Smooth muscle cell (in vitro differentiated cells): ENCODE measurements around the gene DUS3L. TPM values are rescaled to one million over a fixed set of nuclear protein-coding genes. Genes with fewer than 3 reads are reported as not detected.
A peak's percentile ranks its signal among the peaks of the same experiment; 100 is the strongest.

Source experiments
- DNase-seq: peaks from one replicate; lab custom pipeline; 2025; ENCODE audit not compliant: unreplicated experiment; lab: John Stamatoyannopoulos, UW
- H2AFZ ChIP-seq: fragments of 200-600 bp; sonication (generic); 2 replicates; pipeline ENCODE4 v1.6.0; 2016; ENCODE audit warnings: antibody characterized with exemption, low read depth, mild to moderate bottlenecking
- H3F3A ChIP-seq: fragments of 200-600 bp; sonication (generic); 2 replicates; pipeline ENCODE4 v1.6.0; 2017; ENCODE audit warnings: antibody characterized with exemption, low read depth
- H3K27ac ChIP-seq: fragments of 200-600 bp; sonication (generic); 2 replicates; pipeline ENCODE4 v1.5.1; 2016; ENCODE audit warnings: low read depth, mild to moderate bottlenecking
- H3K27me3 ChIP-seq: fragments of 200-600 bp; sonication (generic); 2 replicates; pipeline ENCODE4 v1.6.1; 2016; ENCODE audit warnings: low read depth, mild to moderate bottlenecking
- H3K36me3 ChIP-seq: fragments of 200-600 bp; sonication (generic); 2 replicates; pipeline ENCODE4 v1.5.1; 2016; ENCODE audit warnings: low read depth
- H3K4me1 ChIP-seq: fragments of 200-600 bp; sonication (generic); 2 replicates; pipeline ENCODE4 v1.5.1; 2016; ENCODE audit warnings: low read depth
- H3K4me2 ChIP-seq: fragments of 200-600 bp; sonication (generic); 2 replicates; pipeline ENCODE4 v1.6.0; 2016; ENCODE audit warnings: mild to moderate bottlenecking
- H3K4me3 ChIP-seq: fragments of 200-600 bp; sonication (generic); 2 replicates; pipeline ENCODE4 v1.5.1; 2016; ENCODE audit warnings: mild to moderate bottlenecking
- H3K79me2 ChIP-seq: fragments of 200-600 bp; sonication (generic); 2 replicates; pipeline ENCODE4 v1.6.0; 2016; ENCODE audit warnings: low read depth, mild to moderate bottlenecking
- H3K9ac ChIP-seq: fragments of 200-600 bp; sonication (generic); 2 replicates; pipeline ENCODE4 v1.6.0; 2016; ENCODE audit warnings: low read depth
- H3K9me3 ChIP-seq: fragments of 200-600 bp; sonication (generic); replicated peaks from 2 replicates; pipeline ENCODE4 v1.5.1; 2016; ENCODE audit warnings: low read depth
- H4K20me1 ChIP-seq: fragments of 200-600 bp; sonication (generic); 2 replicates; pipeline ENCODE4 v1.6.0; 2016; ENCODE audit warnings: low read depth
- CTCF ChIP-seq: fragments of 200-600 bp; sonication (generic); IDR thresholded peaks from 2 replicates; pipeline ENCODE4 v1.5.1; 2017; ENCODE audit warnings: borderline replicate concordance, mild to moderate bottlenecking, antibody characterized with exemption; ENCODE audit not compliant: insufficient read depth, poor library complexity, severe bottlenecking
- WGBS: methylation state at CpG from one replicate; pipeline ENCODE4 v1.1.7; 2016; ENCODE audit warnings: low lambda C conversion rate; 5-methylcytosine and 5-hydroxymethylcytosine counted together
- polyA plus RNA-seq: library from polyadenylated mRNA; unstranded; fragments of >200 nt; fragmentation: Nextera tagmentation; extraction: Ambion mirVana; gene quantifications from 2 replicates; pipeline ENCODE4 v1.2.1, GENCODE V29; 2016
- total RNA-seq: library from RNA; depleted of rRNA; stranded (reverse); fragments of >200 nt; gene quantifications from 2 replicates; pipeline ENCODE4 v1.2.3, GENCODE V29; 2014

DUS3L gene
- total and polyA plus RNA-seq, 2 experiments from 2014 or later, result 18.5 to 19.7 TPM

GRCh38 chr19:5827342-5827890 lies 36.5 kb upstream of the DUS3L start:
- Histone ChIP-seq H3K9me3 (no peaks in the 10 kb centered on the region), H2AFZ (no peak overlapping the region), H3K27ac (no peak overlapping the region), H3F3A (no peaks in the 10 kb centered on the region), H3K4me3 (peak overlapping the region; percentile 53), H3K9ac (no peak overlapping the region), H3K79me2 (no peaks in the 10 kb centered on the region), H3K27me3 (no peaks in the 10 kb centered on the region), H4K20me1 (no peaks in the 10 kb centered on the region), H3K4me1 (no peaks in the 10 kb centered on the region), H3K36me3 (no peaks in the 10 kb centered on the region), H3K4me2 (peak overlapping the region; percentile 73)
- DNase-seq, result no peak
- no peak for TF ChIP-seq CTCF
- 31% methylated on average over 22 of the region's 37 CpGs for WGBS

DNA sequence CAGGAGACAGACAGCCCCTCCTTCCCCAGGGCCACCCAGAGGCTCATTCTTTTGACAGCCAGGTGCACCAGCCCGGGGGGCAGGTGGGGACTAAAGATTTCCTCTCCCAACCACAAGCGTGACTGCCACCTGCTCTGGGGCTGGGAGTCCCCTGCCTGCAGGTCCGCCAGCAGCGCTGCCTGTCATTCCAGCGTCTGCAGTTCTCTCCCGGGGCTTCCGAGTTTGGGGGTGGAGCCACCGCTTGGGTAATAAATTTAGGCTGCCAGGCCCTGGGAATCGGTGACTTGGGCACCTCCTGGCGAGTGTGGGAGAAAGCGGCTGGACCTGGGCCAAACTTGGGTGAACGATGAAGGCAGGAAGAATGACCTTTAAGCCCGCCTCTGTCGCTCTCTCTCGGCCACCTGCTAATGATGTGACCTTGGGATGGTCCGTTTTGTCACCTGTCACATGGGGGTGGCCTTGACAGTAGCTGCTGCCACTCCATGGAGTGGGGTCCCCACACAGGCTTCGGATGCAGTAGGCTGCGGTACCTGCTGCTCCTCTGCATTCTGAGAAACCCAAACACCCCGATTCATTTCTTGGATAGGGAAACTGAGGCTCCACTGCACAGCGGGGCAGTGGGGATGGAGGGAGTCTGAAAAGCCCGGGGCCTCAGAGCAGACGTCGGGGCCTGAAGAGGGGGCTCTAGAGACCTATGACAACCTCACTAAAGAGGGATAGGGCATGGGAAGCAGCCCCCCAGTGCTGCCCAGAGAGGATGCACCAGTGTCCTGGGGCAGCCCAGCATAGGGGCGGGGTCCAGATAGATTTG lies 35.8 kb upstream of the DUS3L start:
- Histone ChIP-seq H3K79me2 (no peaks in the 10 kb centered on the region), H3K4me3 (no peak overlapping the region), H3K9me3 (no peaks in the 10 kb centered on the region), H4K20me1 (no peaks in the 10 kb centered on the region), H3K9ac (no peak overlapping the region), H3K27ac (no peak overlapping the region), H3K4me2 (peak overlapping the region; percentile 73), H3K36me3 (no peaks in the 10 kb centered on the region), H3K4me1 (no peaks in the 10 kb centered on the region), H3F3A (no peaks in the 10 kb centered on the region), H2AFZ (no peak overlapping the region), H3K27me3 (no peaks in the 10 kb centered on the region)
- WGBS, result 43% methylated on average over 24 of the region's 24 CpGs
- peak; percentile 26 for DNase-seq
- TF ChIP-seq CTCF, result no peak

DNA sequence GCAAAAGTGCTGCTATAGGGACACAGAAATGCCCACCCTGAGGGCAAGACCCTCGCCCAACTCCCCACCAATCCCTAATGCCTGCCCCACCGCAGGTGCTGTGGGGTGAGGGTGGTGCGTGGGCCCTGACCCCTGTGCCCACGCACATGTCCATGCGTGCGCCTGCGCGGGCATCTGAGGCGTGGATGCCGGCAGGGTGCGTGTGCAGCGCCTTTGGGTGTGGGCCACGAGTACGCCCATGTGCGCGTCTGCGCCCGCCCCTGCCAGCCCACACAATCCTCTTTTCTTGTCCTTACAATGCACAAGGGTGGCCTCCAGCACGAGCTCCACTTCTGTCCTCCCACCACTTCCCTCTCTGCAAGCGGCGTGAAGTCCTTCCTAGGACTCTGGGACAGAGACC lies 34.2 kb upstream of the DUS3L start:
- H3K9ac ChIP-seq, result no peak overlapping the region
- no peak overlapping the region for H3K4me3 ChIP-seq
- H3K36me3 ChIP-seq, result no peaks in the 10 kb centered on the region
- no peaks in the 10 kb centered on the region for H3K4me1 ChIP-seq
- no peak overlapping the region for H3K27ac ChIP-seq
- no peak overlapping the region for H3K4me2 ChIP-seq
- no peaks in the 10 kb centered on the region for H3K79me2 ChIP-seq
- DNase-seq, result no peak
- no peak for TF ChIP-seq CTCF
- no peaks in the 10 kb centered on the region for H4K20me1 ChIP-seq
- H3K9me3 ChIP-seq, result no peaks in the 10 kb centered on the region
- H2AFZ ChIP-seq, result no peak overlapping the region
- H3F3A ChIP-seq, result no peaks in the 10 kb centered on the region
- H3K27me3 ChIP-seq, result no peaks in the 10 kb centered on the region
- whole genome bisulfite sequencing, result 94% methylated on average over 21 of the region's 21 CpGs

DNA sequence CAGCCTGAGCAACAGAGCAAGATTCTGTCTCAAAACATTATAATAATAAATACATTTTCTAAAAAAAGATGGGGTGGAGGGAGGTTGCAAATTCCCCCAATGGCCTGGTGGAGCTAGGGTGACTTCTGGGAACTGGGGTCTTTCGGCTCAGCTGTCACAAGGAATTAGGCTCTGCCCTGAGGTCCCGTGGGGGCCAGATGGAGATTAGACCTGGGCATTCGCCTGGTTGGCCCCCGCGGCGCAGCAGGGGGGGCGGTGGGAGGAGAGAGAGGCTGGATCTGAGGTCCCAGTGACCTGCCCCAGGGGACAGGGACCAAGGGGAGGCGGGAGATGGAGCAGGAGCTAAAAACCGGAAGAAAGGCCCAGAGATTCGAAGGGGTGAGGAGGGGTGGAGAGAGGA lies 33.8 kb upstream of the DUS3L start:
- Histone ChIP-seq H3K79me2 (no peaks in the 10 kb centered on the region), H3K4me2 (no peak overlapping the region), H3F3A (no peaks in the 10 kb centered on the region), H3K4me1 (no peaks in the 10 kb centered on the region), H3K9me3 (no peaks in the 10 kb centered on the region), H3K27me3 (no peaks in the 10 kb centered on the region), H2AFZ (no peak overlapping the region), H3K27ac (no peak overlapping the region), H3K36me3 (no peaks in the 10 kb centered on the region), H4K20me1 (no peaks in the 10 kb centered on the region), H3K9ac (no peak overlapping the region), H3K4me3 (no peak overlapping the region)
- no peak for DNase-seq
- TF ChIP-seq CTCF, result no peak
- 95% methylated on average over 8 of the region's 10 CpGs for WGBS
